NCI-H446 treated with DMSO at 0.1 percent for 48 hours (cell line): Measurements from ENCODE around the gene EFCAB14.
"Not testable (repeated sequence)": the region's sequence is repeated elsewhere in the genome, so short reads cannot be mapped to it uniquely, and the experiment has no call there.

Source experiments
- DNase-seq: peaks from one replicate; lab custom pipeline; 2025; lab: John Stamatoyannopoulos, UW

EFCAB14 gene

GRCh38 chr1:46684670-46685069 lies 34.2 kb downstream of the EFCAB14 start:
- DNase-seq, result no peak

GRCh38 chr1:46682064-46682463 lies 36.9 kb downstream of the EFCAB14 start:
- DNase-seq, result no peak

DNA sequence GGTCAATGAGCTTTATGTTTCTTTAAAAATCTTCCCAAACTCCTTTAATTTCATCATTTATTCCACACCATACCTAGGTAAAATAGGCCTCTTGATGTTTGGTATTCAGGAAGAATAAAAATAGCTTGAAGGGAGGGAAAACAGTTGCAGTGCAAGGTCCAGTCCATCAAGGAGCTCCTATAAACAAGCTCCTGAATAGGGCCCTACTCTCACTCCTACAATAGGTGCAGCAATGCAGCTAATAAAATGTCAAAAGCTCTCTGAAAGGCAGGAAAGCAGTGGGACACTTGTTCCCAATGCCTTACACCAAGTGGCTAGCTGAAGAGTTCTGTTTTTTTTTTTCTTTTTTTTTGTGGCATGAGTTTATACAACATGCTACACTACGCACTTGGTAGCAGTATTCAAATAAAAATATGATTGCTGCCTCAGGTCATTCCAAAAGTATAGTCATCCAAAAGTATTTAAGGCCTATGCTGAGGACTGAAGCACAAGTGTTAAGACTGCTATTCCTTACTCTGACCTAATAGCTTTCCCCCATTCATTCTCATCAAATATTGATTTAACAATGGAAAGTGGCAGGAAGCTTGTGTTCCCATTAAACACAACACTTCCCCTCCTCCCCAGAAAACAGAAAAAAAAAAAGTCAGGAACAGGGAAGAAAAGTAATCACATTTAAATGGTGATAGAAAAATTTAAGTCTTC lies 37.4 kb downstream of the EFCAB14 start:
- no peak for DNase-seq

DNA sequence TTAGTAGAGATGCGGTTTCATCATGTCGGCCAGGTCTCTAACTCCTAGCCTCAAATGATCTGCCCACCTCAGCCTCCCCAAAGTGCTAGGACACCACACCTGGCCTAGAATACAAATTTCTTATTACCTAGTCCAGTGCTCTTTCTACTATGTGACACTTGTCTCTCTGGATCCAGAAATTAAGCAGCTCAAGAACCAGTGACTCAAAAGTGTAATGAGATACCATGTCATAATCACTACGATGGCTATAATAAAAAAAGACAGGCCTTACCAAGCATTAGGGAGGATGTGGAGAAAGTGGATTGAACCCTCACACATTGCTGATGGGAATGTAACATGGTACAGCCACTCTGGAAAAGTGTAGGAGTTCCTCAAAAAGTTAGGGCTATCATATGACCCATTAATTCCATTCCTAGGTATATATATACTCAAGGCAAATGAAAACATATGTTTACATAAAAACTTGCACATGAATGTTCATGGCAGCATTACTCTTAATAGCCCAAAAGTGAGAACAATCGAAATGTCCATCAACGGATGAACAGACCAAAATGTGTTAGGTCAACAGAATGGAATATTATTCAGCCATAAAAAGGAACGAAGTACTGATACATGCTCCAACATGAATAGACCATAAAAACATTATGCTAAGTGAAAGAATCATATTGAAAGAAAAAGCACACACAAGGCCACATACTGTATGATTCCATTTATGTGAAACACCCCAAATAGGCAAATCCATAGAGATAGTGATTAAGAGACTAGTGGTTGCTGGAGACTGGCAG lies 38.9 kb downstream of the EFCAB14 start:
- DNase-seq, result no peak

DNA sequence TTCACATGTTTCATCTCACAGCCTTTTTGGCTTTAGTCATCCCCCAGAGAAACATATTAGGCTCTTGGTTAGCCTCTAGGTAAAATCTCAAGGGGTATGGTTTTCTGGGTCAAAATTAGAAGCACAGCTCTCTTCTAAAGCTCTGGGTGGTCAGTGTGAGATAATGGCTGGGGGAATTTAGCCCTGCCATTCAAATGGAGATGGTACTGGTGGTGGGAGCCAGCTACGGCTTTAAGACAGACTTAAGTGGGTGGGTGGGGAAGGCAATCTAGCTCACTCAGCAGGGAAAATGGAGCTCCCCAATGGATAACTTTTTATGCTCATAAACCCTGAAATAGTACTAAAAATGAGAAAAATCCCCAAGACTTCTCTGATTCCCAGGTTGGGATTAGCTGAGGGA lies 41.6 kb downstream of the EFCAB14 start:
- DNase-seq, result no peak

GRCh38 chr1:46676531-46676930 lies 42.4 kb downstream of the EFCAB14 start:
- DNase-seq, result no peak

DNA sequence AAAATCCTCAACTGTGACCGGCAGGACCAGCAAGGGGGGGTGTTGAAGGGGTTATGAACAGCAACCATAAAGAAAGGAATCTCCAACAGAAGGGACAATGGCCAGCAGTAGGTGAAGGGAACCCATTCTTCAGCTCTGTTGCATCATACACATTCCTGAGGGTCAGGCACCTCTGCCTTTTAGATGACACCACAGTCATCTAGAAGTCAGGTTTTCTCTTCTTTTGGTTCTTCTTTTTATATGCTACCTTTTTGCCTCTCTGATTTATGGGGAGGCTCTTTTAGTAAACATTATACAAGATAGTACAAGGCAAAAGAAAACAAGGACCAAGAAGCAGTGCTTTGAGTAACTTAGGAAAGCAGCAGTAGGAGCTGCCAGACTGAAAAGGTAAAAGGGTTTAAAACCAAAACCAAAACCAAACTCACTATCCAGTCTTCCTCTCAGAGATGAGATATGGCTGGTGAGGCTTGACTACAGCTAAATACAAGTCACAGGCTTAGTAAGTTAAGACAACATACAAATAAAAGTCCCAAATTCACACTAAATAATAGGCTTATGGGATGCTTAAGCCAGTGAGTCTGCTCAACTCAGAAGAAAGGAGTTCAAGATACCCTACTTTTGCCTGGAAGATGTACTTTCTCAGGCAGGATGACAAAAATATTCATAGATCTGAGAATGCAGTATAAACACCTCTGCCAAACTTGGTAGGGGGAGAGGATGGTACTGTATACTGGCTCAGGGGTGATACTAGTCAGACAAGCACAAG lies 43.2 kb downstream of the EFCAB14 start:
- DNase-seq, result no peak

DNA sequence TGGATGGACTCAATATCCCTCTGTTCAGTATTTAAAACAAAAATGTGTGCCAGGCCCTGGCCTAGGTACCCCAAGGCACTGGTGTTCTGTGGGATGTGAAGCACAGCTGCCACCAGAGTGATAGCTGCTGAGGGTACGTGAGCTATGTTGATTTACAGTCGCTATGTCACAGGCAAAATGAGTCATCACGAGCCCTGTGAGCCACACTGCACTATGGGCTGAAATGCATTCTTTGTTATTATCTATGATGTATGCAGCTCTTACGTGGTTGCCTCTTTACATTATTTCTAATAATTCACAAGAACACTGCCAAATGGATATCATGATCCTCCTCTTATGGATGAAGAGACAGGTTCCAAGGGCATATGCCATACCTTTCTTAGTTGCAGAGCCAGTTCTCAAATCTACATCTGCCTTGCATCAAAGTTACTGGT lies 45.1 kb downstream of the EFCAB14 start:
- no peak for DNase-seq

DNA sequence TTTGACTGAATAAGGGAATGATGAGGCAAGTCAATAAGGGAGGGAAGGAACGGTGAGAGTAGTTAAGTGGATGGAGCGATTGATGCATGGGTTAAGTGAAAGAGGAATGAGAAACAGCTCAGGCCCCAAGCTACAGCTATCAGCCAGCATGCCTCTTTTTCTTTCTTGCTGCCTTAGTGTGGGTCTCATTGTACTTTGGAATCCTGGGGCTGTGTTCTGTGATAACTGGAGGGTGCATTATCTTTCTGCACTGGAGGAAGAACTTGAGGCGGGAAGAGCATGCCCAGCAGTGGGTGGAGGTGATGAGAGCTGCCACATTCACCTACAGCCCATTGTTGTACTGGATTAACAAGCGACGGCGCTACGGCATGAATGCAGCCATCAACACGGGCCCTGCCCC lies 46.2 kb downstream of the EFCAB14 start:
- no peak for DNase-seq

DNA sequence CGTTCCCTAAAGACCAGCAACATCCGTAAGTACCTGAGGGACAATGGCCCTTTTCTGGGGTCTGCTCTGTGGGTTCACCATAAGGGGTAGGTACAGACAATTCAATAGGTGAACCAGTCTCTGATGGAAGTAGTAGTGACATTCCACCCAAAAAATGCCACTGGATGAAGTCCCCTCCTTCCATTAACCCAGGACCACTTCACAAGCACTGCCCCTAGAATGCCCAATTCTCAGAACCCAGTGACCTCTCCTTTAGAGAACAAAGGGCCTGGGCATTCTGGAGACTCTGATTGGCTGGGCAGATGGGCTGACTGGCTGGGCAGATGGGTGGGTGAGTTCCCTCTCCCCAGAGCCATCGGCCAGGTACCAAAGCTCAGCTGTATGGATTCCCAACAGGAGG lies 47.4 kb downstream of the EFCAB14 start, which contains the start of gene TEX38:
TEX38 (plus strand) TSS at position 301 of the 400 bp plus-strand sequence; CDS start at position 382, 81 bp downstream.
- no peak for DNase-seq

- no peak for DNase-seq
Measured at GRCh38 chr1:46670134-46670533, 48.8 kb downstream of the EFCAB14 start.

DNA sequence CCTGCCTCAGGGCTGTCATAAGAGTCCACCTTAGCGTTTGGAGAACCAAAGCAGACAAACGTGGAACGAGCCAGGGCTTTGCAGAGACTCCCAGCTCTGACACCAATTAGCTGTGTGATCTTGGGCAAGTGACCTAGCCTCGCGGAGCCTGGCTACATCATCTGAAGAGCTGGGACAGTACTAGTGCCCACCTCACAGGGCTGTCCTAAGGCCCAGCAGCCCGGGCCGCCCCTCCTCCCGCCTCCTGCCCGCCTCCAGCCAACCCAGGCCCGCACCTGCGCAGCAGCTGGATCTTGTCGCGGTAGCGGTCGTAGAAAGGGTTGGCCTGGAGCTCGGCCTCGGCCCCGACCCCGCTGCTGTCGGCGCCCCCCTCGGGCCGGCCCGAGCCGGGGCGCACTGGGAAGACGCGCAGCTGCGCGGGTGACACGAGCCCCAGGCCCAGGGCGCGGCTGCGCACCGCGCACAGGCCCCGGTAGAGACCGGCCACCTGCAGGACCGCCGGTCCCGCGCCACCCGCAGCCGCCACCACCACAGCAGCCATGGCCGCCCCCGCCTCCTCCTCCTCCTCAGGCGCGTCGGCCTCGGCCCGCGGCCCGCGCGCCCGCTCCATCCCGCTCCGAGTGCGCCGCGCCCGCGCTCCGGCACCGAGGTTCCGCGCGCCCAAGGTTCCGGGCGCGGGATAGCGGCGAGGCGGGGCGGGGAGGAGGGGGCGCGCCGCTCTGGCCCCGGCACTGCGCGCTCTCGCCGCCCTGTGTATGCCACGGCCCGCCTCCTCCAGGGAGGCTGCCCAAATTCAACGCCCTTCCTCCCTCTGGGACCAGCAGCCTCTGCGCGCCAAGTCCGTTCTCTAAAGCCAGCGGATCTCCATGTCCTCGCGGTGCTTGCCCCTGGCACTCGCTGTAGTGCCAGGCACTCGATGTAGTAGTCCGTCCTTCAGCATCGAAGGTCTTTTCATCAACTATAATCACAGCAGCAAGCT lies 50.8 kb downstream of the EFCAB14 start, which contains the start of gene ATPAF1:
ATPAF1 (minus strand) TSS at position 583 of the 979 bp plus-strand sequence; CDS start at position 541, 42 bp downstream.
- peak; percentile 64 for DNase-seq

GRCh38 chr1:46665983-46666382 lies 52.9 kb downstream of the EFCAB14 start:
- no peak for DNase-seq

- DNase-seq, result not testable (repeated sequence)
Measured at GRCh38 chr1:46662919-46663318, 56.0 kb downstream of the EFCAB14 start.

GRCh38 chr1:46660116-46660515 lies 58.8 kb downstream of the EFCAB14 start:
- DNase-seq, result not testable (repeated sequence)

GRCh38 chr1:46659307-46659870 lies 59.5 kb downstream of the EFCAB14 start:
- DNase-seq, result no peak

DNA sequence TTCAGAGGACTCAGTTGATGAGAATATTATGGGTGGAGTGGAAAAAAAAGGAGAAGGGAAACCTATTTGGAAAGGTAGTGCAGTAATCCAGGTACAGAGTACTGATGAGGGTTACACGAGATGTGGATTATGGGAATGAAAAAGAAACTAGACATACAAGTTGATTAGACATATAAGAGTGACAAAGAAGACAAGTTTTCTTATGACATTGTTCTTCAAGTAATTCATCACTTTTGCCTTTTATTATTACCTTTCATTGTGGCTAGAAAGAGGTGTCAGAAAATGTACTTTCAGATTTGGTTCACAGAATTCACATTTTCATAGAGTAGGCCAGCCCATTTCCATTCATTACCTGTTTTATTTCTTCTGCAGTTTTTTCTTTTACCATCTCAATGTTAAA lies 61.1 kb downstream of the EFCAB14 start:
- DNase-seq, result no peak

DNA sequence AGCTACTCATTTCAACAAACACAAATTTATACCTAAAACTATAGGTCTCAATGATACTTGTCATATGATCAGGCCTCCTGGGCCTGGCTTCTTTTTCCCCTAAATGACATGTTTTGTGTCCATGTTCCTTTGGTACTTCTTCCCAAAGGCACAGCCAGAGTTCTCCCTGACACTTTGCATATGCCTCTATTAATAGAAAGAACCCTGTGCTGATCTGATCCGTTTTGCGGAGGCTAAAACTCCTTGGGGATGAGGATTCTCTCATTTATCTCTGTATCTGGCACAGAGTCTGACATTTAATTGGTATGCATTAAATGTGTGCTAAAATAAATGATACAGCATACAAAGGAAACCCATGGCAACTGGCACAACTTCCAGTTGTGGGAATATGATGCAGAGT lies 62.3 kb downstream of the EFCAB14 start:
- peak; percentile 72 for DNase-seq

- DNase-seq, result no peak
Measured at GRCh38 chr1:46655848-46656247, 63.1 kb downstream of the EFCAB14 start.

DNA sequence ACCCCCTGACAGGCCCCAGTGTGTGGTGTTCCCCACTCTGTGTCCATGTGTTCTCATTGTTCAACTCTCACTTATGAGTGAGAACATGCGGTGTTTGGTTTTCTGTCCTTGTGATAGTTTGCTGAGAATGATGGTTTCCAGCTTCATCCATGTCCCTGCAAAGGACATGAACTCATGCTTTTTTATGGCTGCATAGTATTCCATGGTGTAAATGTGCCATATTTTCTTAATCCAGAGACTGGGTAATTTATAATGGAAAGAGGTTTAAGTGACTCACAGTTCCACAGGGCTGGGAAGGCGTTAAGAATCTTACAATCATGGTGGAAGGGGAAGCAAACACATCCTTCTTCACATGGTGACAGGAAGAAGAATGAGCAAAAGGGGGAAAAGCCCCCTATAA lies 64.2 kb downstream of the EFCAB14 start:
- DNase-seq, result not testable (repeated sequence)

GRCh38 chr1:46654012-46654411 lies 64.9 kb downstream of the EFCAB14 start:
- DNase-seq, result no peak
